Adipose tissue (tissue), 3 donors: ENCODE data around the gene NAP1L1. TPM values are rescaled to one million over a fixed set of nuclear protein-coding genes. Genes with fewer than 3 reads are reported as not detected.
A peak's percentile ranks its signal among the peaks of the same experiment; 100 is the strongest.

Source experiments
- H3K27ac ChIP-seq: one replicate; pipeline ENCODE4 v1.5.1; 2013; ENCODE audit warnings: low read depth, low read length
- WGBS, 3 donors: extraction: QIAGEN DNeasy Blood & Tissue Kit; methylation state at CpG; one replicate each; pipeline ENCODE4 v1.1.7; 2013; 5-methylcytosine and 5-hydroxymethylcytosine counted together
- polyA plus RNA-seq, 3 donors: library from polyadenylated mRNA; stranded (reverse); fragments of 200-250 nt; gene quantifications; one replicate each; pipeline ENCODE4 v1.2.3, GENCODE V29; 2013
- donor health status: healthy with polysubstance abuse.
- donor health status: Bipolar disorder and iron deficiency.
- donor health status: healthy.

The NAP1L1 gene
- polyA plus RNA-seq, 3 donors: 77.4 to 634 (median 336) TPM

- WGBS, 3 donors: 86 to 93% (median 93%) methylated on average over 4 of the region's 4 CpGs
Measured at GRCh38 chr12:76049575-76050251, 34.8 kb downstream of the NAP1L1 start.

GRCh38 chr12:76047742-76048141 is 36.7 kb downstream of the NAP1L1 start:
- no peak overlapping the region for H3K27ac ChIP-seq
- 83 to 92% (median 86%) methylated on average over 2 of the region's 2 CpGs for WGBS, 3 donors

More at GRCh38 chr12:76049575-76050251, 34.8 kb downstream of the NAP1L1 start:
- H3K27ac ChIP-seq: no peak overlapping the region

GRCh38 chr12:76047060-76047459 is 37.4 kb downstream of the NAP1L1 start:
- WGBS, 3 donors: 73 to 96% (median 92%) methylated on average over 2 of the region's 2 CpGs
- H3K27ac ChIP-seq: no peak overlapping the region

GRCh38 chr12:76043377-76043776 is 41.1 kb downstream of the NAP1L1 start:
- WGBS, 3 donors: 91 to 99% (median 97%) methylated on average over 4 of the region's 4 CpGs
- H3K27ac ChIP-seq: no peak overlapping the region

- WGBS, 3 donors: 77 to 92% (median 77%) methylated on average over 2 of the region's 2 CpGs
Measured at GRCh38 chr12:76042147-76042546, 42.3 kb downstream of the NAP1L1 start.

GRCh38 chr12:76041406-76041805 is 43.1 kb downstream of the NAP1L1 start:
- H3K27ac ChIP-seq: no peak overlapping the region
- WGBS, 3 donors: 93 to 95% (median 95%) methylated on average over 2 of the region's 2 CpGs

More at GRCh38 chr12:76042147-76042546, 42.3 kb downstream of the NAP1L1 start:
- H3K27ac ChIP-seq: no peak overlapping the region

GRCh38 chr12:76040461-76040860 is 44.0 kb downstream of the NAP1L1 start:
- no peak overlapping the region for H3K27ac ChIP-seq
- WGBS, 3 donors: 89 to 94% (median 91%) methylated on average over 4 of the region's 4 CpGs

GRCh38 chr12:76038176-76038575 is 46.3 kb downstream of the NAP1L1 start:
- WGBS, 3 donors: 37 to 53% (median 45%) methylated on average over 2 of the region's 2 CpGs

GRCh38 chr12:76037130-76038103 is 47.1 kb downstream of the NAP1L1 start:
- WGBS, 3 donors: 24 to 37% (median 24%) methylated on average over 13 of the region's 13 CpGs
- H3K27ac ChIP-seq: no peak overlapping the region

More at GRCh38 chr12:76038176-76038575, 46.3 kb downstream of the NAP1L1 start:
- no peak overlapping the region for H3K27ac ChIP-seq

- no peak overlapping the region for H3K27ac ChIP-seq
- WGBS, 3 donors: 78 to 83% (median 81%) methylated on average over 3 of the region's 3 CpGs
Measured at GRCh38 chr12:76035045-76035444, 49.4 kb downstream of the NAP1L1 start.

- H3K27ac ChIP-seq: no peak overlapping the region
- WGBS, 3 donors: 44 to 89% (median 66%) methylated on average over 5 of the region's 5 CpGs
Measured at GRCh38 chr12:76033081-76034011, 51.1 kb downstream of the NAP1L1 start.

- peak overlapping the region; percentile 53 for H3K27ac ChIP-seq
- WGBS, 3 donors: 4 to 7% (median 7%) methylated on average over 58 of the region's 58 CpGs
Measured at GRCh38 chr12:76032043-76032981, 52.2 kb downstream of the NAP1L1 start.

GRCh38 chr12:76031414-76032042 is 53.0 kb downstream of the NAP1L1 start, which contains the start of gene PHLDA1:
Gene PHLDA1, minus strand, starts transcription at chr12:76031776.
- peak within 1 kb of the TSS; percentile 83 for H3K27ac ChIP-seq
- WGBS, 3 donors: 0 to 1% (median 1%) methylated on average over 53 to 67 of the region's 67 CpGs

GRCh38 chr12:76031081-76031413 is 53.4 kb downstream of the NAP1L1 start:
- 0 to 1% (median 0%) methylated on average over 26 of the region's 26 CpGs for WGBS, 3 donors
- peak overlapping the region; percentile 83 for H3K27ac ChIP-seq

GRCh38 chr12:76030341-76031080 is 54.0 kb downstream of the NAP1L1 start:
- no peak overlapping the region for H3K27ac ChIP-seq
- 0 to 1% (median 1%) methylated on average over 38 to 40 of the region's 40 CpGs for WGBS, 3 donors

GRCh38 chr12:76029982-76030340 is 54.5 kb downstream of the NAP1L1 start:
- 1 to 4% (median 3%) methylated on average over 22 of the region's 22 CpGs for WGBS, 3 donors
- H3K27ac ChIP-seq: no peak overlapping the region
